LNCAP (cell line): ENCODE results near the gene SLC25A6.

Source experiments
- TF ChIP-seq, protein P1 (sequence below): fragments of 450-650 bp; IDR thresholded peaks from 2 replicates; pipeline ENCODE4 v1.5.1; 2017; ENCODE audit warnings: mild to moderate bottlenecking

The SLC25A6 gene

DNA sequence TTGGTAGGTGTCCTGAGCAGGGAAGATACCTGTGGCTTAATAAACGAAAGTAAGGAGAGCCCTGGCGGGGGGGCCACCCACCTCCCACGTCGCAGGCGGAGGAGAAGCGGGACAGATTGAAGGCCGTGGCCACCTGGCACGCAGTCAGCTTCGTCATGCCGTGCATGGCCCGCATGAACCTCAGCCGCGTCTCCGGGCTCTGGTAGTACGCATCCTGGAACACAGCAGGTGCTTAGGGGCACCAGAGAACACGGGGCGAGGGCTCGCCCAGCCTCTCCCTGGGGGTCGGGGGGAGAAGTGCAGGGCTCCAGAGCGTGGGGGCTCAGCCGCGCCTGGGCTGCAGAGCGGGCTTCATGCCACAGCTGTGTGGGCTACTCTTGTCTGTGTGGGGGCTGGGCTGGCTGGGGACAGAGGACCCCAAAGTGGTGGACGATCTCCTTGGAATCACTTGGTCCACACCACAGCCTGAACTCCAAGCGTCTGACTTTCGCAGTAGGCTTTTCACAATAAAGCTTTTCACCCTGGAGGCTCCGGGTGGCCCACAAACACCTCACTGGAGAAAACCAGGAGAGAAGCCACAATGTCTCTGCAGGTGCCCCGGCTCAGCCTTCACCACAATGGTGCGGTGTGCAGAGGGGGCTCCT is 27.1 kb upstream of the SLC25A6 start:
- TF ChIP-seq, protein P1, sequence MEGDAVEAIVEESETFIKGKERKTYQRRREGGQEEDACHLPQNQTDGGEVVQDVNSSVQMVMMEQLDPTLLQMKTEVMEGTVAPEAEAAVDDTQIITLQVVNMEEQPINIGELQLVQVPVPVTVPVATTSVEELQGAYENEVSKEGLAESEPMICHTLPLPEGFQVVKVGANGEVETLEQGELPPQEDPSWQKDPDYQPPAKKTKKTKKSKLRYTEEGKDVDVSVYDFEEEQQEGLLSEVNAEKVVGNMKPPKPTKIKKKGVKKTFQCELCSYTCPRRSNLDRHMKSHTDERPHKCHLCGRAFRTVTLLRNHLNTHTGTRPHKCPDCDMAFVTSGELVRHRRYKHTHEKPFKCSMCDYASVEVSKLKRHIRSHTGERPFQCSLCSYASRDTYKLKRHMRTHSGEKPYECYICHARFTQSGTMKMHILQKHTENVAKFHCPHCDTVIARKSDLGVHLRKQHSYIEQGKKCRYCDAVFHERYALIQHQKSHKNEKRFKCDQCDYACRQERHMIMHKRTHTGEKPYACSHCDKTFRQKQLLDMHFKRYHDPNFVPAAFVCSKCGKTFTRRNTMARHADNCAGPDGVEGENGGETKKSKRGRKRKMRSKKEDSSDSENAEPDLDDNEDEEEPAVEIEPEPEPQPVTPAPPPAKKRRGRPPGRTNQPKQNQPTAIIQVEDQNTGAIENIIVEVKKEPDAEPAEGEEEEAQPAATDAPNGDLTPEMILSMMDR, result no peak

- TF ChIP-seq, protein P1, result no peak
These were observed 26.2 kb upstream of the SLC25A6 start for GRCh38 chrX:1417921-1418771.

- TF ChIP-seq, protein P1, result no peak
These were observed 25.2 kb upstream of the SLC25A6 start for GRCh38 chrX:1416965-1417760.

DNA sequence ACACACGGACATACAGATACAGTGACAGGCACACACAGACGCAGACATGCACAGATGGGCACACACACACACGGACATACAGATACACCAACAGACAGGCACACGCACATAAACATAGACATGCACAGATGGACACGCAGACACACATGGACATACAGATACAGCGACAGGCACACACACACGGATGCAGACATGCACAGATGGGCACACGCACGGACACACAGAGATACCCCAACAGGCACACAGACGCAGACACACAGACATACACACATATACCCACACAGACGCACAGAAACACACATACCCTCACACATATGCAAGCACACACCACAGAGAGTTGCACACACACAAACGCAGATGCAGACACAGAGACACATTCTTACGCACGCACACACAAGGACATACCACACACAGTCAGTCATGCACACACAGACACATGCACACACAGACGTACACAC is 24.4 kb upstream of the SLC25A6 start:
- TF ChIP-seq, protein P1, result no peak

- TF ChIP-seq, protein P1, result no peak
These were observed 20.7 kb upstream of the SLC25A6 start for GRCh38 chrX:1412551-1413161.

GRCh38 chrX:1411326-1411725 is 19.4 kb upstream of the SLC25A6 start:
- TF ChIP-seq, protein P1, result no peak

- TF ChIP-seq, protein P1, result no peak
These were observed 15.1 kb upstream of the SLC25A6 start for GRCh38 chrX:1407035-1407434.
